ENCODE results near the gene EPS8L1.

Gene EPS8L1

GRCh38 chr19:55086730-55087541 is 11.3 kb downstream of the EPS8L1 start:
- H3K4me3 ChIP-seq (ENCODE audit: low read depth, low read length), result peak overlapping the region; percentile 48
- peak; percentile 92 for DNase-seq (ENCODE audit: low read depth, low spot score)
- no peak for TF ChIP-seq CTCF (IDR thresholded peaks at IDR 0.05; ENCODE audit: low read depth, low read length)
- in situ Hi-C loops (cut with HindIII; ENCODE audit: low sequenced_read_pairs), result no loop called here

GRCh38 chr19:55087542-55087901 is 11.9 kb downstream of the EPS8L1 start:
- DNase-seq (ENCODE audit: low read depth, low spot score), result peak; percentile 17
- in situ Hi-C loops (cut with HindIII; ENCODE audit: low sequenced_read_pairs), result no loop called here
- no peak for TF ChIP-seq CTCF (IDR thresholded peaks at IDR 0.05; ENCODE audit: low read depth, low read length)
- H3K4me3 ChIP-seq (ENCODE audit: low read depth, low read length), result peak overlapping the region; percentile 48

- DNase-seq (ENCODE audit: low read depth, low spot score), result no peak
- H3K4me3 ChIP-seq (ENCODE audit: low read depth, low read length), result no peak overlapping the region
- in situ Hi-C loops (cut with HindIII; ENCODE audit: low sequenced_read_pairs), result no loop called here
- no peak for TF ChIP-seq CTCF (IDR thresholded peaks at IDR 0.05; ENCODE audit: low read depth, low read length)
These were observed 12.4 kb downstream of the EPS8L1 start for GRCh38 chr19:55088021-55088451.

- peak; percentile 61 for DNase-seq (ENCODE audit: low read depth, low spot score)
- peak; percentile 71 for TF ChIP-seq CTCF (IDR thresholded peaks at IDR 0.05; ENCODE audit: low read depth, low read length)
- in situ Hi-C loops (cut with HindIII; ENCODE audit: low sequenced_read_pairs), result no loop called here
- H3K4me3 ChIP-seq (ENCODE audit: low read depth, low read length), result no peak overlapping the region
These were observed 13.1 kb downstream of the EPS8L1 start for GRCh38 chr19:55088543-55089341.

- no peak for DNase-seq (ENCODE audit: low read depth, low spot score)
- TF ChIP-seq CTCF (IDR thresholded peaks at IDR 0.05; ENCODE audit: low read depth, low read length), result no peak
- no peak overlapping the region for H3K4me3 ChIP-seq (ENCODE audit: low read depth, low read length)
- in situ Hi-C loops (cut with HindIII; ENCODE audit: low sequenced_read_pairs), result no loop called here
These were observed 13.8 kb downstream of the EPS8L1 start for GRCh38 chr19:55089342-55089944.

GRCh38 chr19:55090564-55090963 is 14.9 kb downstream of the EPS8L1 start:
- DNase-seq (ENCODE audit: low read depth, low spot score), result no peak
- TF ChIP-seq CTCF (IDR thresholded peaks at IDR 0.05; ENCODE audit: low read depth, low read length), result no peak
- no peak overlapping the region for H3K4me3 ChIP-seq (ENCODE audit: low read depth, low read length)
- in situ Hi-C loops (cut with HindIII; ENCODE audit: low sequenced_read_pairs), result no loop called here
